Measurements from ENCODE around the gene PRKCI.

GRCh38 chr3:170350515-170351413 lies 128.5 kb downstream of the PRKCI start:
- TF ChIP-seq CTCF (IDR thresholded peaks at IDR 0.05) (no peak), POLR2A (IDR thresholded peaks at IDR 0.05) (no peak)
